HFF-Myc (cell line): ENCODE data around the gene L1CAM.

Source experiments
- DNase-seq: peaks from one replicate; pipeline ENCODE4 v3.0.0-alpha.2; 2011; ENCODE audit warnings: low read depth; ENCODE audit errors: extremely low read depth
- H3K4me3 ChIP-seq: replicated peaks from 2 replicates; pipeline ENCODE4 v1.5.1; 2011; ENCODE audit warnings: low read depth, mild to moderate bottlenecking, control low read depth, low read length
- CTCF ChIP-seq: IDR thresholded peaks from 2 replicates; pipeline ENCODE4 v1.5.1; 2012; ENCODE audit warnings: mild to moderate bottlenecking, low read depth, low read length, control low read depth; ENCODE audit errors: missing control alignments

L1CAM gene

GRCh38 chrX:153888344-153888743, 2.4 kb upstream of the L1CAM start:
- DNase-seq: no peak
- no peak for TF ChIP-seq CTCF

GRCh38 chrX:153887385-153887784, 1.4 kb upstream of the L1CAM start:
- no peak for TF ChIP-seq CTCF
- H3K4me3 ChIP-seq: no peak overlapping the region
- no peak for DNase-seq

More at GRCh38 chrX:153888344-153888743, 2.4 kb upstream of the L1CAM start:
- H3K4me3 ChIP-seq: no peak overlapping the region

GRCh38 chrX:153886915-153887314, 942 bp upstream of the L1CAM start:
- no peak for DNase-seq
- no peak for TF ChIP-seq CTCF
- no peak overlapping the region for H3K4me3 ChIP-seq

GRCh38 chrX:153885208-153885787, 675 bp downstream of the L1CAM start:
- DNase-seq: no peak
- no peak overlapping the region for H3K4me3 ChIP-seq
- no peak for TF ChIP-seq CTCF

- no peak overlapping the region for H3K4me3 ChIP-seq
- no peak for DNase-seq
Measured at GRCh38 chrX:153884590-153884989, 1.4 kb downstream of the L1CAM start.

DNA sequence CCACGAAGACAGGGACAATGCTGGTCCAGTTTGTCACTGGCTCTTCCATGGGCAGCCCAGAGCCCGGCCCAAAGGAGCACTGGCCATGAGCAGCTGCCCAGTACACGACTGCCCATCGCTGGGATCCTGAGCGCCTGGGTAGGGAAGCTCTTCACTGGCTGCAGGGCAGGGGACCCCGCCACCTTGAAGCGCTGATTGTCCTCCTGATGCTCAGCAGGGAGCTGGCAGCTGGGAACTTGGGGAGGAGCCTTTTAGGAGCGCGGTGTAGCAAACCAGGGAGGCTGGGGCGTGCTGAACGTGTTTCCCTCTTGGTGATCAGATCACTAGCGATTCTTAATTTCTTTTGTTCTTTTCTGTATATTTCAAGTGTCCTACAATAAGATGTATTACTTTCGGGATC, 1.8 kb downstream of the L1CAM start:
- TF ChIP-seq CTCF: no peak
- DNase-seq: no peak
- no peak overlapping the region for H3K4me3 ChIP-seq

More at GRCh38 chrX:153884590-153884989, 1.4 kb downstream of the L1CAM start:
- no peak for TF ChIP-seq CTCF
